ENCODE data around the gene CACNA1S.

The CACNA1S gene

DNA sequence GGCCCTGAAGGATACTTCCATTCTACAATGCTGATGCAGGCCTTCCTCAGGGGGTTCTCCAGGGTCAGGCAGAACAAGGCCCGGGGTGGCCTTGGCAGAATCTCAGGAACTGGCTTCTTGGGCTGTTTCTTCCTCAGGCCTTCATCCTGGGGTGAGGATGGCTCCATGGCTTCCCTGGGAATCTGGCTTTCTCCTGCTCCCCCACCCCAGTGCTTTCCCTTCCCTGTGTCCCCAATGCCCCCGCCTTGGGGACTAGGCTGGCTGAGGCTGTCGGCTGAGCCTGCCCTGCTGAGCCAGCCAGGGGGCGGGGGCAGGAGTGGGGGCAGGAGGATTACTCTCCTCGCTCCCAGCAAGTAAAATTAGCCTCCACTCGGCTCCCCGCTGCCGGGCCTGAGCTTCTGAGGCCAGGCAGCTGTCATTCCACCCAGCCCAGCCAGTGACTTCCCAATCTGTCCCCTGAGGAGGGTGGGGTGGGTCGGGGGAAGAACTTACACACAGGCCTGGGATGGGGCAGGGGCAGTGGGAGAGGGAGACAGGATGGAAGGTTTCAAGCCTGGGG is at the start of gene CACNA1S:
Gene CACNA1S, minus strand, starts transcription at position 254 of the 559 bp plus-strand sequence. Its CDS starts 87 bp downstream, at position 167.
- DNase-seq, result no peak

DNA sequence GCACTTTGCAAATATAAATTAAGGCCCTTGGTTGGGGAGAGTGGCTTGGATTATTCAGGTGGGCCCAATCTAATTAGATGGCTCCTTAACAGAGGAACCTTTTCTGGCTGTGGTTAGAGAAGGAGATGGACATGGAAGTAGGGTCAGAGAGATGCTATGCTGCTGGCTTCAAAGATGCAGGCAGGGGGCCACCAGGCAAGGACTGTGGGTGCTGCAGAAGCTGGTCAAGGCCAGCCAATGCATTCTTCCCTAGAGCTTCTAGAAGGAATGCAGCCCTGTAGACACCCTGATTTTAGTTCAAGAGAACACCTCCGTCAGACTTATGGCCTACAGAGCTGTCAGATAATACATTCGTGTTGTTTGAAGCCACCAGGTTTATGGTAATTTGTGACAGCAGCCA is 45.7 kb upstream of the CACNA1S start:
- no peak for DNase-seq

DNA sequence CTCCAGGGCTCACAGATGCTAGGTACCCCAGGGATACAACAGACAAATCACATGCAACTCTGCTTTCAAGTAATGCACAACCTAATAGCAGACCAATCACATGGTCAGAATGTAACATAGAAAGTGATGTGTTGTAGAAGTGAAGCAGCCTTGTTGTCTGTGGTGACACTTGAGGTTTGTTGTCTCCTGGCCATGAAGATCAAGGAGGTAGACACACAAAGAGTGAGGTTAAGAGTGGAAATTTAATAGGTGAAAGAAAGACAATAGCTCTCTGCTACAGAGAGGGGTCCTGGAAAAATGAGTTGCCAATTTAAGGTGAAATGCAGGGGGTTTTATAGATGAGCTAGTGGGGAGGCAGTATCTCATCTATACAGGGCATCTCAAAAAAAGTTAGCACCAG is 44.6 kb upstream of the CACNA1S start:
- DNase-seq, result no peak

DNA sequence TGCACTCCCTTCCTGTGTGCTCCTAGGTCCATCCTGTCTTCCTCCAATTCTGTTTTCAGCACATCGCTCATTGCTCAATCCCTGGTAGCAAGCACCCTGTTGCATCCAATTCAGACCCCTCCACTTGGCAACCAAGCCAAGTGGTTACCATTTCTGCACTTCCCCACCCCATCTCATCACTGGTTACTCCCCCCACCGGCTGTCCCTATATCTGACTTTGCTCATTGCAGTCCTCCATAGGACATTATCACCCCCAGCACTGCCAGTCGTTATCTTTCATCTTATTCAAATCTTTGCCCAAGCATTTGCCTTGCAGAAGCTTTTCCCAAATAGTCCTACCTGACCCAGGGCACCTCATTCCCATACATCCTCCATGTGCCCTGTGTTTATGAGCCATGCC is 44.1 kb upstream of the CACNA1S start:
- no peak for DNase-seq

DNA sequence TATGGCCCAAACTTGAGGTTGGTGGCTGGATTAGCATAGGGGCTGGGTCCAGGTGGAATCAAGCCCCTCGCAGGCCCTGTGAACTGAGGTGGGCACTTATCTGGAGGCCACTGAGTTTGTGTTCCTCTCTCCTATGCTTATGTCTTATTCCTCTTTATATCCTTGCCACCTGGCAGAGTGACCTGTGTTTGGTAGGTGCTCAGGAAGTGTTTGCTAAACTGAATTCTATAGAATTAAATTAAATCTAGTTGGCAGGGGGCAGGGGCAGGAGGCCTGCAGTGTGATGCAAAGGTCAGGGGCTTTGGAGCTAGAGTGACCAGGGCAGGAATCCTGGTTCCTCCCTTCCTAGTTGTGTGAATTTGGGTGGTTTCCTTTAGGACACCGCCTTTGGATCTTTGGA is 43.1 kb upstream of the CACNA1S start:
- no peak for DNase-seq

DNA sequence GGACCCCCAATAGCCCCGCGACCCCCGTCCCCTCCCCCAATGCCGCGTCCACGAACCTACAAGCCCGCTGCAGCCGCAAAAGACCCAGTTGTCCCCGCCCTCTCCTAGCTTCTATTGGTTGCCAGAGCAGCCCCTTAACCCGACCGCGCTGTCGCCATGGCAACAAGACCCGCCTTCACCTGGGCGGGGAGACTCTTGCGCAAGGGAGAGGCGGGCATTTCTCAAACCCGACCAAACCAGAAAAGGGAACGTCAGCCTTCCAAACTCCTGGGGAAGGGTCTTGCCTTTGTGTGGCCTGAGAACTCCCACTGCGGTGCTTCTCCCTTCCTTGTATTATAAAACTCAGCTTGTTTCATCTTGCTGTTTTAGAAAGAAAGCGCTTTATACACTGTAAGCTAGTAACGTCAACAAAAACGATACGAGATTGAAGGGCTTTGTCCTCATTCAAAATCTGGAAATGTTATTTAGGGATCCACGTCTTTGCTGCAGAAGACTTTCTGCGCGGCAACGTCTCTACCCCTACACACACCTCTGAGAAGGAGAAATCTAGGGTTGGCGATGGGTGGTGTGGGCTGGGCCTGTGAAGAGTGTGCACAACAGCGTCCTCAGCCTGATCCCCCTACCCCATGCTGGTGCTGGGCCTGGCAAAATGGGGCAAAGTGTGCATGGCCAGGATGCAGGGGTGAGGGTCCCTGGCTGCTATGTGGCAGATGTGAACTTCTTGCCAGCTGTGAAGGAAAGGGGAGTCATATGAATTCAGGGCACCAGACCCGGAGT is 42.4 kb upstream of the CACNA1S start, which contains the start of gene TMEM9:
Gene TMEM9, minus strand, starts transcription at position 86 of the 777 bp plus-strand sequence. CDS start 551 bp downstream, outside the sequence.
- peak; percentile 97 for DNase-seq

DNA sequence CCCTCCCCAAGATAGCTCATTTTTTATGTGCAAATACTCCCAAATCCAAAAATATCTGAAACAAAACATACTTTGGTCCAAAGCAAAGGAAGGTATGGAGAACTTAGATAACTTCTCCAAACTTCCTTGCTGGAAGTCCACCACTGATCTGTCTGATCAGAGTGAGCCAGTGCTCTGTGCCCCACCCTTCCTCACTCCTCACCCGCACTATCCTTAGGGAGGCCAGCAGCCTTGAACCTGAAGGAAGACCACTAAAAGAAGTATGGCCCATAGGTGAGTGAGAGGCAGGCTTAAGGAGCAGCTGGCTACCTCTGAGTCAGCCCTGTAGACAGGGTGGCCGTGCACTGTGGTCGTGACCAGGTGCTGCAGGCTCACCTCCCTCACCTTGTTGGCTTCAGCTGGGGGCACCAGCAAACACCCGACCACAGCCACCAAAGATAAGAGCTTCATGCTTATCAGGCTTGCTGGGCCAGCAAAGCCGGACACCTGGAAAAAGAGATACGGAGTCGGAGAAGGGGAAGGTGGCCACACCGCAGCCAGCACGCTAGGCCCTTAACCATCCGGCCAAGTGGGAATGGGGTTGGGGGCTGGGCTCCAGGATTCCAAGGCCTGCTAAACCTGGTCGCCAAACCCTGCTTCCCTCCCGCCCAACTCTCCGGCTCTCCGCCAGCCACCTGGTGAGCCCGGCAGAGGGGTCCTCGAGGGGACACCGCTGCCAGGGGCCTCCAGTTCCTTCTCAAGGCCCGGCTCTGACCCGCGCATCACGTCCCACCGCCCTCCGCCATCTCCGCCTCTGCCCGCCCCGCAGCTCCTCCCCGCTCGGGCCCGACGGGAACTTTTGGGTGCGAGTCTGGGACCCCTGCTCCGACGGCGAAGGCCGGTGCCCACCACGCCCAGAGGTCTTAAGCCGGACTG is 41.5 kb upstream of the CACNA1S start:
- no peak for DNase-seq

DNA sequence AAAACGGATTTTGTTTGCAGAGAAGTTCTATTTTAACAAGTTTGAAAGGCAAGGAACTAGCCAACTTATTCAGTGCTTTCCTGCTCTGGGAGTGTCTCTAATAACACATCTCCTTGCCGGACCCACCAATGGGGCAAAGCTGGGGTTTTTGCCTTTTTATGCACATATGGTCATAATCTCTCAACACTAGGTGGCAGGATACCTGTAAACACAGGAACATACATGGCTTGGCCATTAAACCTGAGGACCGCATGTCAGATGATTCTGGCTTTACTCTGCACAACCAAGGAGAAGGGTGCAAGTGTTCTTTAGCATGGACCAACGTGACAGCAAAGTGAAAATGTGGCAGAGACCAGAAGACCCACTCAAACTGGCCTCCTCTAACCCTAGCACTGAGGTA is 37.2 kb upstream of the CACNA1S start:
- peak; percentile 40 for DNase-seq

DNA sequence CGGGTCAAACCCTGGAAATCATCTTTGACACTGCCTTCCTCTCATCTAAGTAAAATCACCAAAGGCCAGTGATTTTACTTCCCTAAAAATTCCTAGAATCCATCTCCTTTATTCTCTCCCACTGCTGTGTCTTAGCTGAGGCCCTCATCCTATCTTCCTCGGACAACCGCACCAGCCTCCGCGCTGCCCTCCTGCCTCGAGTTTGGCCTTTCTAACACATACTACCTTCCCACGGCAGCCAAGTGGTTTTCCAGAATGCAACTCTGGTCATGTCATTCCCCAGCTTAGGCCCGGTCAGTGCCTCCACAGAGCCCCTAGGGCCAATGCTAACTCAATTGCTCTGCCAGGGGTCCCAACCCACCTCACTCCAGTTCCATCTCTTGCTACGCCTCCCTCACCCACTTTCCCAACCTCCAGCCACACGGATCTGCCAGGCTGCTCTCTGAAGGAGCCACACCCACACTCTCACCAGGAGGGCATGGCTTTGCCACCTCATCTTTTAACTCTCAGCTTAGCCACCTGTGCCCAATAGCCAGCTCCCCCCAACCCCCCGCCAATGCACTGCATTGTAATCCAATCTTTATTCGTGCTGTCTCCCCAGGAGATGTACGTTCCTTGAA is 35.3 kb upstream of the CACNA1S start:
- no peak for DNase-seq

DNA sequence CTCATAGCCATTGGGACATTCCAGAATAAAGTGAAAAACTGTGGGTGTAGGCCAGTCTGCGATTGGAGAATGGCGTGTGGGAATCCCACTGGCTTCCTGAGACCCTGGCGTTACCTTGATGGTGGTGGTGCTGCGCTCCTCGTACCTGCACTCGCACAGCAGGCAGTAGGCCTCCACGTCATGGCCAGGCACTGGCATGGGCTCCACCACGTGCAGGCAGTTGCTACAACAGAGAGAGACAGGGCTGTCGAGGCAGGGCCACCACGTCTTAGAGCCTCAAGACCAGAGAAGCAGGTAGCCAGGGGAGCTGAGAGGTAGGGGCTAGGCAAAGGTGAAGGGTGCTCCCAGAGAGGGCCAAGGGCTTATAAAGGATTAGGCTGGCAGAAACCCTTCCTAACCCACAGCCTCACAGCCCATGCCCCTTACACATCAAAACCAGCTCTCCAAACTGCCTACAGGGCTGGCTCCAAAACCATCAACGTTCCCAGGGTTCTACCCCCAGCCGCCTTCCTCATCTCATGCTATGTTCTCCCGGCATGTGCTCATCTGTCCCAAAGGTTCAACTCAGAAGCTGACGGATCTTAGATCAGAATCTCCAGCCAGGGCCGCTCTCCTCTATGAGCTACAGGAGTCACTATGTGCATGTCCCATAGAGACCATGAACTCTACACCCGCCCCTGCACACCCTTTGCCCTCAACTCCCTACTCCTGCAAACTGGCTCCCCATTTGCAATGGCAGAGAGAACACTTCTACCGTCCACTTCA is 34.6 kb upstream of the CACNA1S start:
- DNase-seq, result no peak

DNA sequence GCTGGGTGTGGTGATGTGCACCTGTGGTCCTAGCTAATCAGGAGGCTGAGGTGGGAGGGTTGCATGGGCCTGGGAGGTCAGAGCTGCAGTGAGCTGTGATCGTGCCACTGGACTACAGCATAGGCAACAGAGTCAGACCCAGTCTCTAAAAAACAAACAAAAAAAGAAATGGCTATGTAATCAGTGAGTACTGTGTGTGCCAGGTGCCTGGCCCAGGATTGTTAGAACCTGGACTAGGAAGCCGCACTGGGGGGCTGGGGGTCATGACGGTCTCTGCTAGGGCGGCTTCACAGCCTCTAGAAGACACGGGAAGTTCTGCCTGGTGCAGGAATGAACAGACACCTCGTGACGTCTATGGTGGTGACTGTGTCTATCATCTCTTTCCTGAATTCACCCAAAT is 33.6 kb upstream of the CACNA1S start:
- no peak for DNase-seq

DNA sequence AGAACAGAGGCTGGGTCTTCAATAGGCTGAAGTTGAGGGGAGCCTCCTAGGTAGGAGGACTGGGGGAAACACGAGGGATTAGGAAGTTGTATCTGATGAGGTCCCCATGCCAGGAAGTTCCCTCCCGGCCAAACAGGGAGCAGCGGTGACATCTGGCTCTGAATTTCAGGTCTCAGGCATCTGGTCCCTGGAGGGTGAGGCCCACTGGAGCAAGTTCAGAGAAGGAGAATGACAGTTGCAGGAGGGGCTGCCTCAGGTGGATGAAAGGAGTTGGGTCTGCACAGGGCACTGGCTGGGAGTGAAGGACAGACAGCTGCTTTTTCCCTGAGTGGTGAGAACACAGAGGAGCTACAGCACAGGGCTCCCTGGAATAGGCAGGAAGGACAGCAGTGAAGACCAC is 32.9 kb upstream of the CACNA1S start:
- DNase-seq, result no peak

DNA sequence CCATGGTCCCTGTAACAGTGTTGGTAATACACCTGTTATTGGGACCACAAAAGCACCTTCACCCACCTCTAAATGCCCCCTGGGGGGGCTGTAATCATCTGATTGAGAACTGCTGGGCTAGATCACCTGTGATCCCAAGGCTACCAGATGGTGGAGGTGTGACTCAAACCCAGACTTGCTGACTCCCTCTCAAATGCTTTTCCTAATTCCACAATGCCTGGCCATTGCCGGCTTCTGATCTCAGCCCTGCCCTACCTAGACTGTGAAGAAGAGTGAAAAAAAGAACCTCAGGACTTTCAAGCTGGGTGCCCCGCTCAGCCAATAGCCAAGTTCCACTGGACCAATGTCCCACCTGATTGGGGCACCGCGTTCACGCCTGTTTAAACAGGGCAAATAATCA is 32.5 kb upstream of the CACNA1S start:
- no peak for DNase-seq

DNA sequence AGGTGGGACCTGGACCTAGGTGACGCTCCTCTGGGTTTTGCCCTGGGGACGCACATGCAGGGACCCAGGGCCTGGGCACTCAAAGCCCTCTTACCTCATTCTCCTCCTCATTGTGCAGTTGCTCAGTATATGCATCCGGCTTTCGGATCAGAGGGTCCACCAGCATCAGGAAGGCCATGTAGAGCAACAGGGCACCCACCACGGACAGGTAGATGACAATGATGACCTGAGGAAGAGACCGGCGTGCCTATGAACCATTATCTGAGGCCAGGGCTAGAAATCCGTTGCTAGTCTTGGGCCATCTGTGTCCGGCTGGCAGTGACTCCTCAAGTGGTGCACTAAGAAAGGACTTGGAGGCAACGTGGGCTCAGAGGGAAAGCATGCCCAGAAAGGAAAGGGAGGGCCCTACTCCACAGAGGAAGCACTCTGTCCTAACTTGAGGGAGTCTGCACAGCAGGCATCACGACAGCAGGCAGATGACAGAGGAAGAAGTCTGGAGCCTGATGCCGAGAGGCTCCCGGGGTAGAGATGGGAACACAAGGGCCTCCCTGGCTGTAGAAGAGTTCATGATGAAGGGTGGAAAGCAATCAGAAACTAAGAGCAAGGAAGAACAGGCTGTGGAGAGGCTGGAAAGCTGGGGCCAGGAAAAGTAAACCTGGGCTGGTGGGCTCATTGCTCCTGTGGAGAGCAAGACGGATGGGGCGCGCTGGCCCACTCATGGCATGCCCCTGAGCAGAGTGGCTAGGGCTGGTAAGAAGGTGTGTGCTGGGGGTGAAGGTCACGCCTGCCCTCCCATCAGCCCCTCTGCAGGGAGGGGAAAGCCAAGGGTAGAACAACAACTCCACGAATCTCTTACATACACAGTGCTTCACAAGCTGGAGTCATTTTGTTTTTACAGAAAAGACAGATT is 31.8 kb upstream of the CACNA1S start:
- no peak for DNase-seq

DNA sequence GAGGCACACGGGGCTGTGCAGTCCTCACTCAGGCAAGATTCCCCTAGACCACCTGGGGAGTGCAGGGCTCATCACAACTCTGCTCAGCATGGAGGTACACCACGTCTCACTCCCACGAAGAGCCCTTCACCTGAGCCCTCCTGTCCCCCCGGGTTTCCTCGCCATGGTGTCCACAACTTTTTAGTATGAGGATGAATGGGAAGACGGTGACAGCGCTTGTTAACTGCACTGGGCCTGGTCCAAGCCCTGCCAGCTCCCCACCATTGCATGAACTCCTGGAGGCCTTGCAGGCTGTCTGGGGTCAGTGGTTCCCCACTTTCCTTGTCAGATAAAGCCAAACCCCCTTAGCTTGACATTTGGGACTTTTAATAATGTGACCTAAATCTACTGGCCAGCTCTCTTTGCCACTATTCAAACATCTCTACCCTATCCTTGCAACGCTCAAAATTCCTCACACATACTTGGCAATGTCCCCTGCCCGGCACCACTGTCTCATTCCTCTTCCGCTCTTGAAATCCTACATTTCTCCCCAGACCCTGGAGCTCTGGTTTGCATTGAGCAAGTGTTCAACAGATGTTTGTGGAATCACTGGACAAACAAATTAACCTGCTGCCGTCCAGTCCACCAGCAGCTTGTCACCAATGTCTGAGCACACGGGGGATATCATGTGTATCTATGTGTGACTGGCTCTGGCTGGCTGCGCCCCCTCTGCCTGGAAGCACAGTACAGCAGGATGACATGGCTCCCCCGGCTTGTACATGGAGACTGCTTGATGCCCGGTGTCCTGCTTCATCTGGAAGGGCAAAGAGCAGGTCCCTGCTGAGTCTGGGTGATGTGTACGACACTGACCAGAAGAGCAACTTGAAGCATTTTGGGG is 30.9 kb upstream of the CACNA1S start:
- no peak for DNase-seq

DNA sequence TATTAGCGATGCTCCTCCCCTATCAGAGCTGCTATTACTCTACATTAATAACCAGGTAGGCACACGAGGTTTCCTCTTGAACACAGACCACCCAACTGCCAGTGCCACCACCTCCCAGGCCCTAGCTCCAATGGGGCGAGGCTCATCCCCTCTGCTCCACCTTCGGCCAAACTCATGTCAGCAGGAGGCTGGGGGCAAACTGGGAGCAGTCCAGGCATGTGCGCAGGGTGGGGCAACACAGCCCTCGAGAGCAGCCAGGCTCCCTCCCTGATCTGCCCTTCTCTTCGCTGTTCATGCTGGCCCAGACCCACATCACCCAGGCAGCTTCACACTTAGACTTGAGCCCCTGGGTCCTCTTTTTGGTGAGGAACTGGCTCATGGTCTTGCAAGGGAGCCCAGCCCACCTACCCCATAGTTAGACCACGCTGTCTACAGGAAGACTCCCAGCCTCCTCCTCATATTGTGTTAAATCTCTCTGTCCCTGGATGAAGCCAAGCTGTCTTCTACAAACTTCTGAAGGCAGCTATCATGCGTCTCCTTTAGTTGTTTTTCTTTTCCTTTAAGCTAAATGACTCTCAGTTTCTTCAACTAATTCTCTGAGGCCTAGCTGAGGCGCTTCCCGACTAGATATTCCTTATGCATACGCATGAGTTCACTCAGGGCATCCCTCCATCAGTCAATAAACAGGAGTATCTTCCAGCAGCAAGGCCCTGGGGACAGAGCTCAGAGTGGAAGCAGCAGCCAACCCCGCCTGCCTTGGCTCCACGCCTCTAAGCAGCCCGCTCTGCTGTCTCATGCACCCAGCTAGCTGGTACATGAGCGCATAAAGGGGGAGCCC is 30.0 kb upstream of the CACNA1S start:
- no peak for DNase-seq

DNA sequence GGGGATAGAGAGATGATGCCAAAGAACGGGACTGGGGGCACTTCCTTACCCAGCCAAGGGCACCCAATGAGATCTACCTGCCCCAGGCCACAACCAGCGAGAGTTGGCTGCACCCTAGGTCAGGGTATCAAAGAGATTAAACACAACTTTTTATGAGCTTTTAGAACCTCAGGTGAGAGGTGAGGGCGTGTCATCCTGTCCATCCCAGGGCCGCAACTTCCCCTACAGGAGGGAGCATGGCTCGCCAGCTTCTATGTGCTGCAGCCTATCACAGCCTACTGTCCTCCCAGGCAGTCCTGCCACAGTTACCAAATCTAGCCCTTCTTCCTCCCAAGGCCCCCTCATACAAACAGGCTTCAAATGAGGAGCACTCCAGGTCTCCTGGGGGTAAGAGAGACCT is 29.2 kb upstream of the CACNA1S start:
- no peak for DNase-seq

DNA sequence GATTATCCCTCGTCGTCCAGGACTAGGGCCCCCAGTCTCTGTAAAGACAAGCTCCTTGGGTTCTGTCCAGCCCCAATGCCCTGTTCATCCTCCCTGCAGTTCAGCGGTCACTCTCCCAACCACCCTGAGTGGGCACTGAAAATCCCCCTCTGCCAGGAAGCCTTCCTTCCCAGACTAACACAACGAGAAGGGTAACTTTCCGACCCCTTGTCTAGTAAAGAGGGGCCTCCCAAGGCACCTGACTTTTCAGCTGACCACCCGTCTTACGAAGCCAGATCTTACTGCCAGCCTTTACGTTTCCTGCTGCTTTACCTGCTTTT is 28.7 kb upstream of the CACNA1S start:
- no peak for DNase-seq

DNA sequence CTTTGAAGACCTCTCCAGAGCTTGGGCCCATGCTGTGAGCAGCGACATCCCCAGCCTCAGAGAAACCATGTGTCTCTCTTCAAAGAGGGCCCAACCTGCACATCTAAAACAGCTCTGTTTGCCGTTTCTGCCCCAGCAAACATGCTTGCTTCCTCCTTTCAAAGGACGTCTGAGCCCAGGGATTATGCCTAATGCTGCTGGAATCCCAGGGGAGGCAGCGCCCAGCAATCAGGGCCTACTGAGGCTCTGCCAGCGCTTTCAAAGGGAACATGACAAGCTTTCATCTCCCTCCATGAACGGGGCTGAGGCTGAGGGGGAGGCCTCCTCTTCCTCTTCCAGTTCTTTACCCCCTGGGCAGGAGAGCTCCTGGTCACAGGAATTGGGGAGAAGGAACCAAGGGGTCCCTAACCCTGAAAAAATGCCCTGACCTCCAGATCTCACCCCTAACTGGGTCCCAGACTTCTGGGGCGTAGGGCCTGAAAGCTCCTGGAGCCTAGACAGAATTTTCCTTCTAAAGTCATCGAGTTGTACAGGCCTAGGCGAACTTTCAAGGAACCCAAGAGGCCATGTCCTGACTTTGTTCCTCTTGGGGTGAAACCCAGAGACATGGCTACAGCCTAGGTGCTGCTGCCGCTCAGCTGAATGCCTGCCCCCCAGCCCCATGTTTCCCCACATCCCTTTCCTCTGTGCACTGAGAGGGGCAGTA is 28.2 kb upstream of the CACNA1S start:
- DNase-seq, result no peak
